GM12878 (cell line): ENCODE data around the gene HINFP. TPM values are rescaled to one million over a fixed set of nuclear protein-coding genes. Genes with fewer than 3 reads are reported as not detected.

Source experiments
- ATAC-seq: fragments of 200-7000 bp; cut with Tn5 transposase; 3 replicates; pipeline ENCODE4 v1.9.1; 2020; ENCODE audit warnings: mild to moderate bottlenecking, moderate library complexity
- BruUV-seq: library from RNA; stranded (reverse); fragments of 400-500 nt; replicated peaks from 2 replicates; lab custom pipeline; 2021; lab: Mats Ljungman, UMichigan
- CTCF ChIA-PET: fragments of 300-600 bp; sonication (Branson Sonifier 250); formaldehyde crosslinking; extraction: SDS; loops from one replicate; lab custom pipeline; 2021; ENCODE audit warnings: inconsistent platforms; lab: Yijun Ruan, JAX
- POLR2A ChIA-PET: fragments of 350-600 bp; formaldehyde crosslinking; extraction: SDS; loops from one replicate; lab custom pipeline; 2021; ENCODE audit warnings: inconsistent platforms; lab: Charles Lee
- RAD21 ChIA-PET: fragments of 300-600 bp; sonication (Branson Sonifier 250); formaldehyde crosslinking; loops from one replicate; lab custom pipeline; 2023; ENCODE audit warnings: antibody characterized with exemption; ENCODE audit not compliant: unreplicated experiment; lab: Charles Lee
- SMC1A ChIA-PET: fragments of 300-600 bp; sonication (Branson Sonifier 250); formaldehyde crosslinking; loops from one replicate; lab custom pipeline; 2023; ENCODE audit not compliant: unreplicated experiment, uncharacterized antibody; lab: Charles Lee
- DNase-seq: peaks from one replicate; pipeline ENCODE4 v3.0.0-alpha.2; 2011; ENCODE audit warnings: low read depth, low spot score
- FAIRE-seq: peaks from 3 replicates; lab custom pipeline; 2011; peaks lifted over from hg19 to GRCh38; lab: Jason Lieb, UNC
- H2AFZ ChIP-seq: 2 replicates; pipeline ENCODE4 v1.6.0; 2011; ENCODE audit warnings: low read depth, low read length, control low read depth; ENCODE audit not compliant: control insufficient read depth
- H3K27ac ChIP-seq: 2 replicates; pipeline ENCODE4 v1.5.1; 2011; ENCODE audit warnings: control low read depth; ENCODE audit not compliant: control insufficient read depth, insufficient read depth
- H3K27me3 ChIP-seq, 2 experiments: replicated peaks in 1 of 2; 2 replicates each; pipeline versions ENCODE4 v1.6.0 to v1.6.1; 2011; ENCODE audit warnings: low read length in 1 of 2; ENCODE audit not compliant: control insufficient read depth in 2 of 2, insufficient read depth in 2 of 2
- H3K36me3 ChIP-seq, 2 experiments: 2 replicates each; pipeline ENCODE4 v1.5.1; 2011; ENCODE audit warnings: low read length in 1 of 2; ENCODE audit not compliant: control insufficient read depth in 2 of 2, insufficient read depth in 2 of 2
- H3K4me1 ChIP-seq: 2 replicates; pipeline ENCODE4 v1.6.1; 2011; ENCODE audit warnings: mild to moderate bottlenecking, low read length, moderate library complexity, mixed read lengths; ENCODE audit not compliant: control insufficient read depth, insufficient read depth
- H3K4me2 ChIP-seq: 2 replicates; pipeline ENCODE4 v1.6.0; 2011; ENCODE audit warnings: control low read depth; ENCODE audit not compliant: control insufficient read depth, insufficient read depth
- H3K4me3 ChIP-seq: fragments of 200-600 bp; sonication (generic); 2 replicates; pipeline ENCODE4 v1.5.1; 2016
- H3K79me2 ChIP-seq: 2 replicates; pipeline ENCODE4 v1.6.0; 2011; ENCODE audit warnings: low read length; ENCODE audit not compliant: control insufficient read depth, insufficient read depth
- H3K9ac ChIP-seq: 2 replicates; pipeline ENCODE4 v1.8.0; 2011; ENCODE audit warnings: low read length, control low read depth, mixed read lengths; ENCODE audit not compliant: control insufficient read depth, insufficient read depth
- H3K9me3 ChIP-seq: replicated peaks from 3 replicates; pipeline ENCODE4 v1.5.1; 2011; ENCODE audit warnings: mild to moderate bottlenecking, low read length; ENCODE audit not compliant: control insufficient read depth, insufficient read depth
- H4K20me1 ChIP-seq: 2 replicates; pipeline ENCODE4 v1.6.0; 2011; ENCODE audit not compliant: control insufficient read depth, insufficient read depth
- CUX1 ChIP-seq: IDR thresholded peaks from 2 replicates; pipeline ENCODE4 v1.6.1; 2012; ENCODE audit warnings: improper control_type of control experiment, low read depth, low read length; ENCODE audit not compliant: insufficient replicate concordance
- GATAD2B ChIP-seq: fragments of 450-650 bp; conservative IDR thresholded peaks from 2 replicates; pipeline ENCODE4 v1.6.1; 2017; ENCODE audit warnings: low read depth, mild to moderate bottlenecking, moderate library complexity
- SMAD1 ChIP-seq: fragments of 450-650 bp; IDR thresholded peaks from 2 replicates; pipeline ENCODE4 v1.6.1; 2018; ENCODE audit warnings: mild to moderate bottlenecking, low read depth; ENCODE audit not compliant: partially characterized antibody
- USF1 ChIP-seq: IDR thresholded peaks from 2 replicates; pipeline ENCODE4 v1.6.1; 2011; ENCODE audit warnings: borderline replicate concordance, low read depth, mild to moderate bottlenecking, moderate library complexity, mixed read lengths, low read length; ENCODE audit not compliant: insufficient read depth; ENCODE audit errors: extremely low read length
- WGBS: methylation state at CpG from one replicate; pipeline ENCODE4 v1.1.6; 2016; ENCODE audit warnings: low lambda C conversion rate; ENCODE audit not compliant: insufficient replicate concordance, insufficient coverage; ENCODE audit errors: missing lambda C conversion rate; 5-methylcytosine and 5-hydroxymethylcytosine counted together
- in situ Hi-C: fragments of 300-500 bp; cut with MboI; formaldehyde crosslinking; loops from 9 replicates; pipeline ENCODE4 v1.14.3; 2018; ENCODE audit warnings: mixed read lengths
- intact Hi-C: fragments of 100-400 bp; cut with micrococcal nuclease; formaldehyde crosslinking; loops from one replicate; pipeline ENCODE4 v1.14.2; 2022; ENCODE audit not compliant: unreplicated experiment
- polyA plus RNA-seq, 11 experiments: library from polyadenylated mRNA; depleted of rRNA in 4 of 11; unstranded in 6 of 11; stranded (reverse) in 5 of 11; fragments of >200 nt; fragmentation: Nextera tagmentation in 4 of 11; fragmentation: Illumina TruSeq in 1 of 11; extraction: Ambion mirVana in 4 of 11; extraction: Trizol in 1 of 11; gene quantifications; 1 replicate in 1 of 11; 2 replicates in 10 of 11; pipeline versions ENCODE4 v1.2.1 to v1.2.3, GENCODE V29; 2011 to 2016; ENCODE audit warnings: inconsistent platforms in 2 of 11, missing spikeins in 2 of 11, low read depth in 1 of 11
- total RNA-seq, 4 experiments: library from RNA; depleted of rRNA in 3 of 4; stranded (reverse); fragments of >200 nt in 3 of 4; fragmentation: Illumina TruSeq in 1 of 4; extraction: Trizol in 1 of 4; gene quantifications; 2 replicates each; pipeline versions ENCODE4 v1.2.1 to v1.2.3, GENCODE V29; 2013 to 2021

The HINFP gene
- total and polyA plus RNA-seq, 10 of the 15 experiments (the other 5 are each of a cell fraction or from before 2014, with no cell fraction given) = 13.1 to 26.3 (median 18.6) TPM

- Histone ChIP-seq H3K4me1 (peaks cover 19% of the 10 kb centered on the region), H3K4me2 (no peak overlapping the region; the same call in 1 of the 2 replicates), H2AFZ (no peak overlapping the region), H3K9ac (no peak overlapping the region), H3K36me3 (peaks cover 19% of the 10 kb centered on the region in 2 experiments), H4K20me1 (no peaks in the 10 kb centered on the region), H3K27me3 (no peaks in the 10 kb centered on the region), H3K4me3 (peak overlapping the region; percentile 96; the same call in 1 of the 2 replicates), H3K27ac (no peak overlapping the region), H3K9me3 (no peaks in the 10 kb centered on the region), H3K79me2 (peaks cover 26% of the 10 kb centered on the region)
- ChIA-PET RAD21 (interaction anchor here (1.1 to 1.5 kb wide), 2 partner anchors 10 to 11 kb away, joined by 3 to 5 read pairs; partner anchors contain the start of gene HINFP), SMC1A (interaction anchor here (0.9 to 2.6 kb wide), 5 partner anchors 9 to 100 kb away, joined by 3 to 32 read pairs (median 5); partner anchors contain the start of gene HINFP), CTCF (interaction anchor here (0.7 to 2.2 kb wide), 9 partner anchors 8 to 228 kb away, joined by 3 to 10 read pairs (median 5); partner anchors contain the start of gene HINFP), POLR2A (interaction anchor here (0.5 to 7.2 kb wide), 5 partner anchors 11 to 218 kb away, joined by 3 to 76 read pairs (median 3); partner anchors contain the start of gene HINFP)
- DNase-seq (no peak), FAIRE-seq (no peak), ATAC-seq (no peak)
- TF ChIP-seq GATAD2B (no peak), USF1 (no peak), CUX1 (no peak), SMAD1 (no peak)
- intact Hi-C loops (loop anchor here (5.0 kb wide), 1 partner anchor 87 kb away; no protein-coding TSS in a partner anchor), in situ Hi-C loops (no loop called here)
- 75% methylated on average over 3 of the region's 3 CpGs for WGBS
- TSS peak; percentile 63 for BruUV-seq
These were observed 11.5 kb upstream of the HINFP start for GRCh38 chr11:119109843-119110242.
